T1000 (cell line): ENCODE measurements around the gene TANGO2.

Source experiments
- DNase-seq: peaks from one replicate; lab custom pipeline; 2025; ENCODE audit warnings: mixed read lengths; lab: John Stamatoyannopoulos, UW

The TANGO2 gene

GRCh38 chr22:20107471-20107901 lies 86.6 kb downstream of the TANGO2 start:
- DNase-seq, result no peak

- no peak for DNase-seq
Measured at GRCh38 chr22:20107951-20108756, 87.2 kb downstream of the TANGO2 start.

- no peak for DNase-seq
Measured at GRCh38 chr22:20108757-20109230, 87.9 kb downstream of the TANGO2 start.

- no peak for DNase-seq
Measured at GRCh38 chr22:20109411-20110358, 88.8 kb downstream of the TANGO2 start.

- DNase-seq, result no peak
Measured at GRCh38 chr22:20110359-20110985, 89.6 kb downstream of the TANGO2 start.

- DNase-seq, result no peak
Measured at GRCh38 chr22:20111045-20111688, 90.3 kb downstream of the TANGO2 start.

- DNase-seq, result no peak
Measured at GRCh38 chr22:20111689-20112622, 91.0 kb downstream of the TANGO2 start.

GRCh38 chr22:20112623-20113511 lies 92.0 kb downstream of the TANGO2 start:
- DNase-seq, result no peak

GRCh38 chr22:20113551-20114310 lies 92.8 kb downstream of the TANGO2 start:
- no peak for DNase-seq

GRCh38 chr22:20114506-20115475 lies 93.9 kb downstream of the TANGO2 start:
- no peak for DNase-seq

GRCh38 chr22:20115691-20116375 lies 94.9 kb downstream of the TANGO2 start, which contains the start of gene RANBP1:
Gene RANBP1 (plus strand): TSS chr22:20116104. CDS start chr22:20116185, 81 bp downstream.
- no peak for DNase-seq

GRCh38 chr22:20116376-20116950 lies 95.6 kb downstream of the TANGO2 start:
- no peak for DNase-seq
